H9 (cell line): Measurements from ENCODE around the gene BTBD1. TPM values are rescaled to one million over a fixed set of nuclear protein-coding genes. Genes with fewer than 3 reads are reported as not detected.

Experiments used
- DNase-seq: peaks from one replicate; pipeline ENCODE4 v3.0.0-alpha.2; 2017
- H2AFZ ChIP-seq: one replicate; pipeline ENCODE4 v1.6.1; 2013; ENCODE audit warnings: mild to moderate bottlenecking, low read length, control low read depth, moderate library complexity
- H2AK5ac ChIP-seq: 2 replicates; pipeline ENCODE4 v1.6.1; 2013; ENCODE audit warnings: low read length, control low read depth, mixed read lengths; ENCODE audit not compliant: insufficient read length
- H2BK120ac ChIP-seq: one replicate; pipeline ENCODE4 v1.6.1; 2013; ENCODE audit warnings: low read depth, mild to moderate bottlenecking, low read length, control low read depth, inconsistent platforms; ENCODE audit not compliant: poor library complexity, severe bottlenecking
- H2BK12ac ChIP-seq: 2 replicates; pipeline ENCODE4 v1.6.1; 2013; ENCODE audit warnings: low read length, control low read depth, mixed read lengths, low read depth; ENCODE audit not compliant: insufficient read length
- H2BK15ac ChIP-seq: 2 replicates; pipeline ENCODE4 v1.6.1; 2013; ENCODE audit warnings: low read depth, low read length, control low read depth
- H2BK20ac ChIP-seq: one replicate; pipeline ENCODE4 v1.6.1; 2013; ENCODE audit warnings: low read depth, mild to moderate bottlenecking, low read length, control low read depth, inconsistent platforms; ENCODE audit not compliant: poor library complexity, severe bottlenecking
- H2BK5ac ChIP-seq: 2 replicates; pipeline ENCODE4 v1.6.1; 2013; ENCODE audit warnings: low read length, control low read depth, mixed read lengths; ENCODE audit not compliant: insufficient read length
- H3K14ac ChIP-seq: 2 replicates; pipeline ENCODE4 v1.6.1; 2013; ENCODE audit warnings: low read length, control low read depth; ENCODE audit not compliant: insufficient read depth
- H3K18ac ChIP-seq: 2 replicates; pipeline ENCODE4 v1.6.1; 2013; ENCODE audit warnings: low read depth, mild to moderate bottlenecking, mixed read lengths, low read length, control low read depth; ENCODE audit not compliant: insufficient read length
- H3K23ac ChIP-seq: 2 replicates; pipeline ENCODE4 v1.6.1; 2013; ENCODE audit warnings: low read length, control low read depth, mixed read lengths, low read depth; ENCODE audit not compliant: insufficient read length
- H3K23me2 ChIP-seq: 2 replicates; pipeline ENCODE4 v1.6.1; 2013; ENCODE audit warnings: low read depth, mild to moderate bottlenecking, mixed read lengths, low read length, control low read depth; ENCODE audit not compliant: insufficient read length, poor library complexity, severe bottlenecking
- H3K27ac ChIP-seq: 2 replicates; pipeline ENCODE4 v1.5.1; 2013; ENCODE audit warnings: low read length, control low read depth, mixed read lengths, low read depth; ENCODE audit not compliant: insufficient read length
- H3K27me3 ChIP-seq: 2 replicates; pipeline ENCODE4 v1.6.1; 2013; ENCODE audit warnings: low read length, control low read depth, inconsistent platforms; ENCODE audit not compliant: insufficient read depth
- H3K4ac ChIP-seq: 2 replicates; pipeline ENCODE4 v1.6.1; 2013; ENCODE audit warnings: low read depth, mild to moderate bottlenecking, control low read depth, inconsistent platforms, low read length, moderate library complexity
- H3K4me1 ChIP-seq: 2 replicates; pipeline ENCODE4 v1.6.1; 2013; ENCODE audit warnings: low read length, control low read depth, inconsistent platforms; ENCODE audit not compliant: insufficient read depth
- H3K4me2 ChIP-seq: 2 replicates; pipeline ENCODE4 v1.6.1; 2013; ENCODE audit warnings: low read length, control low read depth, mixed read lengths; ENCODE audit not compliant: insufficient read length, insufficient read depth
- H3K56ac ChIP-seq: 2 replicates; pipeline ENCODE4 v1.6.1; 2013; ENCODE audit warnings: low read depth, mild to moderate bottlenecking, mixed read lengths, low read length, control low read depth; ENCODE audit not compliant: insufficient read length
- H3K79me1 ChIP-seq: 2 replicates; pipeline ENCODE4 v1.6.1; 2013; ENCODE audit warnings: low read depth, mild to moderate bottlenecking, moderate library complexity, low read length, control low read depth, inconsistent platforms; ENCODE audit not compliant: insufficient read depth, poor library complexity, severe bottlenecking
- H3K79me2 ChIP-seq: 2 replicates; pipeline ENCODE4 v1.6.1; 2013; ENCODE audit warnings: low read length, control low read depth, inconsistent platforms; ENCODE audit not compliant: insufficient read depth
- H3K9ac ChIP-seq: 2 replicates; pipeline ENCODE4 v1.6.1; 2013; ENCODE audit warnings: low read length, control low read depth, mixed read lengths; ENCODE audit not compliant: insufficient read length; ENCODE audit errors: extremely low read depth
- H3K9me3 ChIP-seq: one replicate; pipeline ENCODE4 v1.6.1; 2013; ENCODE audit warnings: low read depth, low read length, inconsistent platforms; ENCODE audit not compliant: control insufficient read depth
- H3T11ph ChIP-seq: one replicate; pipeline ENCODE4 v1.6.1; 2013; ENCODE audit warnings: mild to moderate bottlenecking, low read length, control low read depth, inconsistent platforms
- H4K20me1 ChIP-seq: one replicate; pipeline ENCODE4 v1.6.1; 2013; ENCODE audit not compliant: control insufficient read depth, insufficient read length, insufficient read depth
- H4K5ac ChIP-seq: 2 replicates; pipeline ENCODE4 v1.6.1; 2013; ENCODE audit warnings: low read depth, mild to moderate bottlenecking, mixed read lengths, low read length, control low read depth; ENCODE audit not compliant: insufficient read length
- H4K8ac ChIP-seq: replicated peaks from 2 replicates; pipeline ENCODE4 v1.6.1; 2013; ENCODE audit warnings: low read length, control low read depth, mixed read lengths, low read depth; ENCODE audit not compliant: insufficient read length
- H4K91ac ChIP-seq: 2 replicates; pipeline ENCODE4 v1.6.1; 2013; ENCODE audit warnings: low read depth, mild to moderate bottlenecking, moderate library complexity, mixed read lengths, low read length, control low read depth; ENCODE audit not compliant: insufficient read length
- H3K27ac Mint-ChIP-seq, 3 experiments: 2 replicates in 2 of 3; 3 replicates in 1 of 3; pipeline ENCODE4 v1.8.0; 2020 to 2021; ENCODE audit warnings: mixed read lengths in 3 of 3, mild to moderate bottlenecking in 1 of 3, moderate library complexity in 1 of 3
- H3K27me3 Mint-ChIP-seq: 2 replicates; pipeline ENCODE4 v1.8.0; 2021; ENCODE audit warnings: low read depth, mild to moderate bottlenecking, moderate library complexity, mixed read lengths
- H3K36me3 Mint-ChIP-seq, 3 experiments: 2 replicates in 2 of 3; 3 replicates in 1 of 3; pipeline ENCODE4 v1.8.0; 2020 to 2021; ENCODE audit warnings: low read depth in 3 of 3, mixed read lengths in 3 of 3; ENCODE audit not compliant: insufficient read depth in 1 of 3
- H3K4me1 Mint-ChIP-seq, 2 experiments: 2 replicates each; pipeline ENCODE4 v1.8.0; 2020; ENCODE audit warnings: mixed read lengths in 2 of 2
- H3K4me3 Mint-ChIP-seq, 2 experiments: 2 replicates in 1 of 2; 3 replicates in 1 of 2; pipeline ENCODE4 v1.8.0; 2020 to 2021; ENCODE audit warnings: mild to moderate bottlenecking in 2 of 2, mixed read lengths in 2 of 2, moderate library complexity in 1 of 2
- H3K9me3 Mint-ChIP-seq, 2 experiments: 2 replicates in 1 of 2; 3 replicates in 1 of 2; pipeline ENCODE4 v1.8.0; 2020; ENCODE audit warnings: mild to moderate bottlenecking in 2 of 2, mixed read lengths in 2 of 2, moderate library complexity in 1 of 2
- WGBS: extraction: QIAGEN DNeasy Blood & Tissue Kit; methylation state at CpG from one replicate; pipeline ENCODE4 v1.1.7; 2013; ENCODE audit warnings: missing lambda C conversion rate, low lambda C conversion rate, mixed read lengths; ENCODE audit not compliant: insufficient read length; ENCODE audit errors: extremely low coverage; 5-methylcytosine and 5-hydroxymethylcytosine counted together
- total RNA-seq: library from RNA; stranded (reverse); gene quantifications from 2 replicates; pipeline ENCODE4 v1.2.1, GENCODE V29; 2021
- TF ChIP-seq, protein P1 (sequence below): fragments of 200-600 bp; sonication (generic); conservative IDR thresholded peaks from 3 replicates; pipeline ENCODE4 v1.8.0; 2021; ENCODE audit warnings: antibody characterized with exemption, mild to moderate bottlenecking

Gene BTBD1
- total RNA-seq, 1 experiment from 2014 or later = 43.3 TPM

DNA sequence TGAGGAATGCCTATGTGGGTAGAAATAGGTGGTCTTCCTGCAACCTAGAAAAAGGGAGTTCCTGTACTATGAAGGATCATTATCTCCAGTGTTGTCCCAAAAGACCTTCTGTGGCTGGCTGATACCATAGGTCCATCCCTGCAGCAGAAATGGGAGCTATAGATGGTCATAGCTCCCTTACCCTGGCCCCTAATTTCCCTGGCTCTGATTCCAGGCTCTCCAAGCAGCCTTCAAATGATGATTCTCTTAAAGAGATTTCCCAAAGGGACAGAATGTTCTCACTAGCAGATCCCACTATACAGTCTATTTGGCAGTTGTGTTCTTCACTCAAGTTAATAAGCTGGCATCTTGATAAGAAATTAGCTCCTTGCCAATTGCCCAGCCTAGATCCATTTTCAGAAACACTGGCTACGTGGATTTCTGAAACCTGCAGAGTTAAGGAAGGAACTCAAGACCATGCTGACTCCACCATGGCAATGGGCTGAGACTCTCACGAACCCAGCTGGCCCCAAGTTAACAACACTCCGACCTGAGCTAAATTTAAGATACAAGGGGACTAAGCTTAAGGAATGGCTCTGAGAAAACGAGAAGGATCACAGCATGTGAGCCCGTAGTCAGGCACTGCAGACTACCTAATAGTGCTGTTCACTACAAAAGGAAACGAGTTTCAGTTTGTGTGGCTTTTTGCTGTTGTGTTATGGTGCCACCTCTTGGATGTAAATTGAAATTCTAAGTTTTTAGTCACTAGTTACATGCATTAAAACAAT is 67.0 kb downstream of the BTBD1 start:
- Histone ChIP-seq H3K23me2 (no peaks in the 10 kb centered on the region), H3K56ac (no peak overlapping the region), H2AK5ac (no peak overlapping the region), H3K27me3 (no peaks in the 10 kb centered on the region), H3K18ac (no peak overlapping the region), H2BK15ac (no peak overlapping the region), H4K91ac (no peak overlapping the region), H4K20me1 (no peaks in the 10 kb centered on the region), H2BK20ac (no peak overlapping the region), H3K27ac (no peak overlapping the region), H3K14ac (no peak overlapping the region), H3K79me1 (no peaks in the 10 kb centered on the region), H3K4me2 (no peak overlapping the region), H3K4me1 (no peaks in the 10 kb centered on the region), H3K79me2 (no peaks in the 10 kb centered on the region), H3K23ac (no peak overlapping the region), H3K9me3 (no peaks in the 10 kb centered on the region), H3T11ph (no peak overlapping the region), H2BK5ac (no peak overlapping the region), H3K9ac (no peak overlapping the region), H2BK120ac (no peak overlapping the region), H2BK12ac (no peak overlapping the region), H4K8ac (no peak overlapping the region), H4K5ac (no peak overlapping the region), H3K4ac (no peak overlapping the region), H2AFZ (no peak overlapping the region)
- no CpG with 5 or more reads among the region's 6 CpGs for WGBS
- Mint-ChIP-seq H3K27me3 (peaks cover under 1% of the 10 kb centered on the region; the same call in 1 of the 2 replicates), H3K4me1 (peaks cover 3 to 4% of the 10 kb centered on the region in 2 experiments; a peak in 2 of 4 replicates), H3K9me3 (peaks cover 0 to 5% of the 10 kb centered on the region in 2 experiments; a peak in 2 of 5 replicates), H3K27ac (peak overlapping the region in 1 of 3 experiments; percentile 4; a peak in 1 of 7 replicates), H3K36me3 (peaks cover 3 to 6% (median 4%) of the 10 kb centered on the region in 3 experiments; a peak in 4 of 7 replicates), H3K4me3 (no peak overlapping the region)
- TF ChIP-seq, protein P1, sequence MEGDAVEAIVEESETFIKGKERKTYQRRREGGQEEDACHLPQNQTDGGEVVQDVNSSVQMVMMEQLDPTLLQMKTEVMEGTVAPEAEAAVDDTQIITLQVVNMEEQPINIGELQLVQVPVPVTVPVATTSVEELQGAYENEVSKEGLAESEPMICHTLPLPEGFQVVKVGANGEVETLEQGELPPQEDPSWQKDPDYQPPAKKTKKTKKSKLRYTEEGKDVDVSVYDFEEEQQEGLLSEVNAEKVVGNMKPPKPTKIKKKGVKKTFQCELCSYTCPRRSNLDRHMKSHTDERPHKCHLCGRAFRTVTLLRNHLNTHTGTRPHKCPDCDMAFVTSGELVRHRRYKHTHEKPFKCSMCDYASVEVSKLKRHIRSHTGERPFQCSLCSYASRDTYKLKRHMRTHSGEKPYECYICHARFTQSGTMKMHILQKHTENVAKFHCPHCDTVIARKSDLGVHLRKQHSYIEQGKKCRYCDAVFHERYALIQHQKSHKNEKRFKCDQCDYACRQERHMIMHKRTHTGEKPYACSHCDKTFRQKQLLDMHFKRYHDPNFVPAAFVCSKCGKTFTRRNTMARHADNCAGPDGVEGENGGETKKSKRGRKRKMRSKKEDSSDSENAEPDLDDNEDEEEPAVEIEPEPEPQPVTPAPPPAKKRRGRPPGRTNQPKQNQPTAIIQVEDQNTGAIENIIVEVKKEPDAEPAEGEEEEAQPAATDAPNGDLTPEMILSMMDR = peak; percentile 69
- DNase-seq = no peak
